NCI-H345 (cell line): ENCODE measurements around the gene HTRA3.

Experiments used
- DNase-seq: peaks from one replicate; lab custom pipeline; 2025; lab: John Stamatoyannopoulos, UW

Gene HTRA3

DNA sequence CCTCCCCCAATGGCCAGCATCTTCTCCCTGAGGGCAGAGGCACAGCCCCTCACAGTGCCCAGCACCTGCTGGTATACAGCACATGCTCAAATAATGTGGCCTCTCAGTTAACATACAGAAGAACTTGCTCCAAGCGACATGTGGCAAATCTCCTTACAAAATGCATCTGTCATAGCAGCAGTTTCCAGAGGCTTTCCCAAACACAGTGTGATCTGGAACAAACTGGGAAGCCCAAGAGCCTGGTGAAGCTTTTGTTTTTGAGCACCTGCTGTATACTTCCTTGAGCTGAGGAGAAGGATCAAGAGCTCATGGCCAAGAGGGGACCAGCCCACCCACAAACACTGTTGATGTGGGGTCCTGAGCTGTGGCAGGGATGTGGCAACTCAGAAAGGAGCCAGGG is 34.8 kb upstream of the HTRA3 start:
- no peak for DNase-seq

DNA sequence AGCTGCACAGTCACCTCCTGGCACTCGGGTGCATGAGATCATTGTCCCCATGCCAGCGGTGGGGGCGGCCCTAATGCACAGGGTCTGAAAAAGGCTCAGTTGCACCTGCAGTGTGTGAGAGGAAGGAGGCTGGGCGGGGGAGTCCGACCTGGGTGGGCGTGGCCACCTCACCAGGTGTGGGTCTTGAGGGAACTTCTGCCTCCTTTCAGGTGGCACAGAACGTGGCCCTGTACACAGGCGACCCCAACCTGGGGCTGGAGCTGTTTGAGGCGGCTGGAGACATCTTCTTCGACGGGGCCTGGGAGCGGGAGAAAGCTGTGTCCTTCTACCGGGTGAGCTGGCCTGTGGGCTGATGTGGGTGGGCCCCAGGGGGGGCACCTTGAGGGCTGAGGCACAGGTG is 34.3 kb upstream of the HTRA3 start:
- peak; percentile 17 for DNase-seq

DNA sequence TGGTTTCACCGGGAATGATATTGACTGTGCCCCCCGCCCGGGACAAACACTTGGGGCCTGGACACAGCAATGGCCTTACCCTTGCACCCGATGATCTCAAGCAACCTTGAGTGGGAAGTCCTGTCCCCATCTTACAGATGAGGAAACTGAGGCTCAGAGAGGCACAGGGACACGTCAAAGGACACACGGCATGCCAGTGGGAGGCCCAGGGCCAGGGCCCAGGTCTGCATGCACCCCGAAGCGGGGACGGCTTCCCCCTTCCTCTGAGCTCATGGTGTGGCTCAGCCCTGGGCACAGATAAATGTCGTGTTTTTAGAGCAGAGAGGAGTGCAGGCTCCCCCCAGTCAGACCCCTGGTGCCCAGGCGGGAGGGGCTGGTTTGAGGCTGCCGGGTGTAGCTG is 33.9 kb upstream of the HTRA3 start:
- no peak for DNase-seq

DNA sequence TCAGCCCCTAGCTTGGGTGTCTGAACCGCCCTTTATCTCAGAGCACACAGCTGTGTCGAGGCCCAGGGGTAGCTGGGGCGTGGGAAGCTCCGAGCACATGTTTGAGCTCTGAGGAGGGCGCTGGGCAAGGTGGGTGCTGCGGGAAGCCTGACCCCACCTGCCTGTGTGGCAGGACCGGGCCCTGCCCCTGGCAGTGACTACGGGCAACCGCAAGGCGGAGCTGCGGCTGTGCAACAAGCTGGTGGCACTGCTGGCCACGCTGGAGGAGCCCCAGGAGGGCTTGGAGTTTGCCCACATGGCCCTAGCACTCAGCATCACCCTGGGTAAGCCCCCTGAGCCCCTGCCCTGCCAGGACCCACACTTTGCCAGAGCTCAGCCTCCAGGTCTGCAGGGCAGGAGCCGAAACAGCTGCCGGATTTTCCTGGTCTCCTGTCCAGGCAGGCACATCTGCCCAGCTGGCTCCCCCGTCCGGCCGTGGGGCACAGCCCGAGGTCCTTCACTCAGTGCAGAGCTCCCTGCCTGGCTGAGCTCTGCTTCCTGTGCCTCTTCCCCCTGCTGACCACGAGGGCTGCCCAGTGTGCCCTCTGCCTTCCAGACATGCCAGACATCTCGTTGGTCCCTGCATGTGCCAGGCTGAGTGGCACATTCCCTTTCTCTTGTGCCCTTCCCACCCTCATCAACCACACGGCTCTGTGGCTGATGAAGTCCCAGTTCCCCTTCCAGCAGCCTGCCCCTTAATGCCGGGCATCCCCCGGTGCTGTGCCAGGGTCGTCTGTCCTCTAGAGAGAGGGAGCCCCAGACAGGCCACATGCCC is 33.2 kb upstream of the HTRA3 start:
- no peak for DNase-seq

DNA sequence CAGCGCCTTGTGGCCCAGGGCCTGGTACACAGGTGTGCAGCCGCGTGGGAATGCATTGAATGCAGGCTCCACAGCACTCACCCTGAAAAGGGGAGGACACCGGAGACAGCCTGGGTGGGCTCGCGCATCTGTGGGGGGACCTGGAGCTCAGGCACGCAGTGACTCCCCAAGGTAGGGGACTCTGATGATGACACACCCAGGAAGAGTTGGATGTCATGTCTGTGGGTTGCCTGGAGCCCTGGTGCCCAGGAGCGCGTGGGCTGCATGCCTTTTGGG is 32.7 kb upstream of the HTRA3 start:
- no peak for DNase-seq

DNA sequence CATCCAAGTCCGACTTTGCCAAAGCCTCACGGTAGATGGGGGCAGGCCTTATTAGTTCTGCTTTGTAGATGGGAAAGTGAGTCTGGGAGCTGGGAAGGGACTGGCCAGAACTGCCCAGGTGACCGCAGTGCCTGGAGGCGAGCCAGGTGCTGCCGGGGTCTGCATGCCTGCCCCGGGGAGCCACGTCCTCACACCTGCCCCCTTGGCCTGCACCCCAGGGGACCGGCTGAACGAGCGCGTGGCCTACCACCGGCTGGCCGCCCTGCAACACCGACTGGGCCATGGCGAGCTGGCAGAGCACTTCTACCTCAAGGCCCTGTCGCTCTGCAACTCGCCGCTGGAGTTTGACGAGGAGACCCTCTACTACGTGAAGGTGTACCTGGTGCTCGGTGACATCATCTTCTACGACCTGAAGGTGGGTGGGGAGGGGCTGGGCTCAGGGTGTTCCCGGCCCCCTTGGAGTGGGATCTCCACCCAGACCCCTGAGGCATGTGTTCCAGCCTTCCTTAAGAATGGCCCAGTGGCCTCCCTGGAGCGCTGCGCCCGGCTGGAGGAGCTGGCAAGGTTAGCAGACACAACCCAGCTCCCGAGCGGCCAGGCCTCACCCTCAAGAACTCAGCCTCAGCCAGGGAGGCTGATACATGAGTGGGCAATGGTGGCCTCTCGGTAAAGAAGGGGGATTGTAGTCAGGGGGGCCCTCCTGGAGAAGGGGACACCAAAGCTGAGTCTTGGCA is 32.1 kb upstream of the HTRA3 start:
- no peak for DNase-seq

DNA sequence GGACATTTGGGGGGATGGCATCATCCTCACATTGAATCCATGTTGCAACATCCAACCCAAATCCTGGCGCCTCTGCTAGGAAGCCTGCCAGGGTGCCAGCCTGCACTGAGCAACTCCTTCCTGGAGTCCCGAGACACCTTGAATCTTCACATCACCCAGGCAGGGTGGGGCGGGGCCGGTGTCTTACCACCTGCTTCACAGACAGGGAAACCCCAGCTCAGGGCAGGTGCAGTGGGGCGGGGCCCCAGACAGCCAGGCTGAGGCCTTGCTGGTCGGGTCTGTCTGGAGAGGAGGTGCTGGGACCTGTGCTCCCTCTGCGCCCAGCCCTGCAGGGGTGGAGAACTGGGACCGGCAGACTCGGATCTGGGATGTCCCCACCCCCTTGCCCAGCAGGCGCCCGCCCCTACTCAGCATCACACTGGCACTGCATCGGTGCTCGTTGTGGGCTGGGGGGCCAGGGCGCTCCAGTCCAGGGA is 31.5 kb upstream of the HTRA3 start:
- no peak for DNase-seq

DNA sequence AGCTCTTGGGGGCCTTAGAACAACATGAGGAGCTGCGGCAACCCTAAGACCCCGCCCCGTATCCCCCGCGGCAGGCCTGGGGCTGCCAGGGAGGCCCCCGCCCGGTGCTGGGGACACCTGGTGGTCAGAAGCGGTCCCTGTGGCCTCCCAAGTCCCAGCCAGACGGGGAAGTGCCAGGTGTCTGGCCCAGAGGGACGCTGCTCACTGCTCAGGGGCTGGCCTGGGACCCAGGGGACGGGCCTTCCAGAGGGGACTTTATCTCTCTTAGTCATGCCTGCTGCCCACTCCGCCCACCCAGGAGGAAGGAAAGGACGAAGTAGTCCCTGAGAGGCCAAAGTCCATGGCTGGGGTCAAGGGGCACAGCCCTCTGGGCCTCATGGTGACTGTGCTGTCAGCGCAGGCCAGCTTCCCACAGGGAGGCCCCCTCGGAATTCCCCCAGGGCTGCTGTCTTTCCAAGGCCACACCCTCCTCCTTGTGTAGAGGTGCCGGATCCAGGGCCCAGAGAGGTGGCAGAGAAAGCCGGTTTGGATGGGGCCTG is 31.0 kb upstream of the HTRA3 start:
- peak; percentile 21 for DNase-seq

DNA sequence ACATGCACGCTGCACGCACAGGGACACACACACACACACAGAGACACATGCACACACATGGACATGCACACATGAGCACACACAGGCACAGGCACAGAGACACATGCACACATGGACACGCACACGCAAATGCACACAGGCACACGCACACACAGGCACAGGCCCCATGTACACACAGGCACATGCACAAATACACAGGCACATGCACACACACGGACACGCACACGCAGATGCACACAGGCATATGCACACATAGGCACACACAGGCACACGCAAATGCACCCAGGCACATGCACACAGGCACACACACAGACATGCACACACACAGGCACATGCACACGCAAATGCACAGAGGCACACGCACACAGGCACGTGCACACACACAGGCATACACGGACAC is 30.3 kb upstream of the HTRA3 start:
- DNase-seq = no peak

DNA sequence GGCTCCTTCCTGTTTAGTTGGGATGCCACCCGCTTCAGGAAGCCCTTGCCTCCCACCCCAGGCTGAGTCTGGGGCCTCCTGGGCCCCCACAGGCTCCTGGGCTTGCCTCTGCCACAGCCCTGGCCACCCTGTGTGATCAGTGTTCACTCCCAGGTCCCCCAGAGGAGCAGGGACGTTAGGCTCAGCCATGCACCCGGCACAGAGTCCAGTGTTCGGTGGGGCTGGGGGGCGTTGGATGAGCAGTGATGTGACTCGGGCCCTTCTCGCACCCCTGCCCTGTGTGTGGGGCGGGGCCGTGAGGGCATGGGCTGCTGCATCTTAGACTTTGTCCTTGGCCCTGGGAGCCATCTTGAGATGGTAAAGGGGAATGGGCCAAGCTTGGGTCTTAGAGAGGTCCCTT is 29.9 kb upstream of the HTRA3 start:
- DNase-seq = no peak

DNA sequence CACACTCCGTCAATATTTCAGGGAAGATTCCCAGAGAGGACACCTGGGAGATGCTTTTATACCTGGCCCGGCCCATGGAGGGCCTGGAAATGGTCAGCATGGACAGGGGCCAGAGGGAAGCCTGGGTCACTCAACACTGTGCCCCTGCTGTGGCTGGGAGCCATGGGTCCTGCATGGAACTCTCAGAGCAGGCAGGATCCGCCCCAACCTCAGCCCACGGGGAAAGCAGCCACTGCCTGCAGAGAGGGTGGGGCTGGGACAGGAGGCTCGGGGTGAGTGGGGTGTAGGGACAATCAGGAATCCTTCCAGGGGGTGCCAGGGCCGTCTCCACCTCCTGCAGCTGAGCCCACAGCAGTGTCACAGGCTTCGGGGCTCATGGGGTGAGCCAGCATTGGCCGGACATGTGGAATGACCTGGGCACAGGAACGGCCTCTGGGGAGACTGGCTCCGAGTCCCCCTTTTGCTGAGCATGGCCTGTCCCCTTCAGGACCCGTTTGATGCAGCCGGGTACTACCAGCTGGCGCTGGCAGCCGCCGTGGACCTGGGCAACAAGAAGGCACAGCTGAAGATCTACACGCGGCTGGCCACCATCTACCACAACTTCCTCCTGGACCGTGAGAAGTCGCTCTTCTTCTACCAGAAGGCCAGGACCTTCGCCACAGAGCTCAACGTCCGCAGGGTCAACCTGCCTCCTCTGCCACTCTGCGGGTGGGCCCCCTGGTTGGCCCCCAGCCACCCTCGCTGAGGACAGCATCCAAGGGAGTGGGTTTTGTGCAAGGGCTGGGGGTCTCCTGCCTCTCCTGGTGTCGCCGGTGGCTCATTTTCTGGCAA is 29.1 kb upstream of the HTRA3 start:
- no peak for DNase-seq

DNA sequence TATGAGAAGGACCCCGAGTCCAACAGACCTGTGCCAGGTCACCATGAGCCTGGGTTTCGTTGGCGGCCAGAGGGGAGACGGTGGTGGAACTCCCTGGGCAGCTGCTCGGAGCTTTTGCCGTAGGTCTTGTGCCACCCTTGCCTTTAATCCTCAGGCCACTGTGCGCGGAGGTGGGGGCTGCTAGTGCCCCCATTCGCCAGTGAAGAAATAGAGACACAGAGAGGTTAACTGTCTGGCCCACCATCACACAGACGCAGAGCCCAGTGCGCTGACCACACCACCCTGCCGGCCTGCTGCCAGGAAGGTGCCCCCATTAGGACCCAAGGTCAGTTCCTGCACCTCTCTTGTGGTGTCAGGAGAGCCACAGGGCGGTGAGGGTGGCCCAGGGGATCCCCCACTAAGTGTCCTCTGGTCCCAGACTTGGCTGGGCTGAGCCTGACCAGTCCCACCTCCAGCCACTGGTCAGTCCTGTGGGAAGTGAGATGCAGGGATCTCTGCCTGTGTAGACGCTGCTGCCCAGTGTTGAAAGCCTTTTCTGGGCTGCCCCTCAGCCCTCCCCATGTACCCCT is 28.3 kb upstream of the HTRA3 start:
- DNase-seq = no peak

DNA sequence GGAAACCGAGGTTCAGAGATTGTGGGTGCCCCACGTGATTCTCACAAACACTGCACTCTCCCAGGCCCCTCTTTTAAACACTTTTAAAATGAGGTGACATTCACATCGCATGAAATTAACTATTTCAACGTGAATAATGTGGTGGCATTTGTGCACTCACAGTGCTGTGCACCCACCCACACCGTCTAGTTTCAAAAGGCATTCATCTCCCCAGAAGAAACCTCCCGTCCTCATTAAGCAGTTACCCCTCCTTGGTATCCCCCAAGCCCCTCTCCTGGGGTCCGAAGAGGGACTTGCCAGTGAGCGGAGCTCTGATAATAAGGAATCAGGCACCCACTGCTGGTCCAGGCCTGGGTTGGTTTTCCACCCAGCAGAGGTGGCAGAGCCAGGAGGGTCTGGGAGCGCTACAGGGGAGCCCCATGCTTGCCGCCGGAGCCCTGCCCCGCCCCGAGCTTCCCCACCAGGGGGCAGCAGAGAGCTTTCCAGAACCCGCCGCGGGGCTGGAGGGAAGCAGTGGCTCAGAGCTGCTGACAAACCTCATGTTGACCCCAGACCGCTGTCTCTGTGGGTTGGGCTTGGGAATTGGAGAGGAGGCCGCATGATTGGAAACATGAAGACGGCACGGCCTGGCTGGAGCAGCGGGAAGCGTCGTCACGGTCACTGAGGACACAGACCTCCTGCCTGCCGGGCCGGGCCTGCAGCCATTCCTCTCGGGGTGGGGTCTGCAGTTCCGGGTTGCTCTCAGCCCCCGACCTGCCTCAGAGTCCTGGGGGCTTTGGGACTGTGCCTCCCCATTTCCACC is 27.5 kb upstream of the HTRA3 start:
- DNase-seq = peak; percentile 51

DNA sequence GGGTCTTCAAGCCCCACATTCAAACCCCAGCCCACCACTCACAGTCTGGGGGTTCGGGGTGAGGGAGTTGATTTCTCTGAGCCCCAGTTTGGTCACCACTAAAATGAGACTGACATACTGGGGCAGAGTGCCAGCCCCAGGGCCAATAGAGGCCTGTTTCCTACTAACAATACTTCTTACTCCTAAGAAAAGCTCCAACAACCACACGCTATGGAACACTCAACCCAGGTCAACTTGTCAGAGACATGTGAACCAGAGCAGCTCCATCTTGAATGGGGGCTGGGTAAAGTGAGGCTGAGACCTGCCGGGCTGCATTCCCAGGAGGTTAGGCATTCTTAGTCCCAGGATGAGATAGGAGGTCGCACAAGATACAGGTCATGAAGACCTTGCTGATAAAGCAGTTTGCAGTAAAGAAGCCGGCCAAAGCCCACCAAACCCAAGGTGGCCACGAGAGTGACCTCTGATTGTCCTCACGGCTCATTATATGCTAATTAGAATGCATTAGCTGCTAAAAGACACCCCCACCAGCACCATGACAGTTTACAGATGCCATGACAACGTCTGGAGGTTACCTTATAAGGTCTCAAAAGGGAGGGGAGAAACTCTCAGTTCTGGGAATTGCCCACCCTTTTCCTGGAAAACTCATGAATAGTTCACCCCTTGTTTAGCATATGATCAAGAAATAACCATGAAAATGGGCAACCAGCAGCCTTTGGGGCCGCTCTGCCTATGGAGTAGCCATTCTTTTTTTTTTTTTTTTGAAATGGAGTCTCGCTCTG is 26.6 kb upstream of the HTRA3 start:
- no peak for DNase-seq

DNA sequence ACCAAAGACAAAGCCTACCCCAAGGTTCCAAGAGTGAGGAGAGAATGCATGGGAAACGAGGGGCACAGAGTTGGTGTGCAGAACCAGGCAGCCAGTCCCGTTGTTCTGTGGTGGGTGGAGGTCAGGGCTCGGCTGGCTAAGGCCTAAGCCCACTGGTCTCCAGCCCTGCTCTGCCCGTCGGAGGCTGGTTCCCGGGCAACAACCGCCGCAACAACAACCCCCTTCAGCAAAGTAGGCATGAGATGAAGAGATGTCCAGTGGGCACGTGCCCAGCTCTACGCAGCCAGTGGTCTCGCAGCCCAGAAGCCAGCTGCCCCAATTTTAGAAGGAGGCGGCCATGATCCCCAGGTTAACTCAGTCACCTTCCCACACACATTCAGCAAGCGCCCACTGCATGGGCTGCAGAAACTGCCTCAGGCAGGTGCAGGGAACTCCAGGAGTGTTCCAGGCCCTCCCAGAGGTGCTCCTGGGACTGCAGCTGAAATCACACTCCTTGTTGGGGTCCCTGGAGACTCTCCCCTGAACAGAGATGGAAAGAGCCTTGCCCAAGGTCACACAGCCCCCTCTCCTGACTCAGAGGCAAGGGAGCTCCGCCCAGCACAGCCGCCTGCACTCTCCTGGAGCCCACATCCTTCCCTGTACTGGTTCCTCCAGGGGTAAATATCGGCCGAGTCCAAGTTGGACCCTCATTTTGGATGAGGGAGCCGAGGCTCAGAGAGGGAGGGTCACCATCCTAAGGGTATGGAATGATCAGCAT is 25.4 kb upstream of the HTRA3 start:
- DNase-seq = no peak

DNA sequence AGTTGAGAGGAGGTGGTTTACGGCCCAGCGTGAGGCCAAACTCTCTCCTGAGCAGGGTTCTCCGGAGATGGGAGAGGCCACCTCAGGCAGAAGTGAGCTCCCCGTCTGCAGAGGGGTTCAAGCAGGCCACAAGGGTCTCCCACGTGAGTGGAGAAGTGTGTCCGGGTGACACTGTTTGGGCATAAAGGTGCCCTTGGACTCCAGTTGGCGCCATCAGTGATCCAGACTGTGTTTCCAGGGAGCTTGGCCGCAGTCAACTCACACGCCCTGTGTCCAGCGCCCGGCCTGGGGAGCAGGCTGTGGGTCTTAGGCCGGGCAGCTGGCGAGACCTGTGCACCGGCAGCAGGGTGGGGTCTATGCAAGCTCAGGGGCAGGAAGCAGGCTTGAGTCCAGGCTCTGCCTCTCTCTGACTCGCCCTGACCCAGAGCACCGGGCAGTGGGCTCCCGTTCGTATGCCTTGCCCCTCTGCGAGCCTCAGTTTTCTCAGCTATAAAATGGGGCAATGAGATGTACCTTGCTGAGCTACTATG is 24.6 kb upstream of the HTRA3 start:
- no peak for DNase-seq

DNA sequence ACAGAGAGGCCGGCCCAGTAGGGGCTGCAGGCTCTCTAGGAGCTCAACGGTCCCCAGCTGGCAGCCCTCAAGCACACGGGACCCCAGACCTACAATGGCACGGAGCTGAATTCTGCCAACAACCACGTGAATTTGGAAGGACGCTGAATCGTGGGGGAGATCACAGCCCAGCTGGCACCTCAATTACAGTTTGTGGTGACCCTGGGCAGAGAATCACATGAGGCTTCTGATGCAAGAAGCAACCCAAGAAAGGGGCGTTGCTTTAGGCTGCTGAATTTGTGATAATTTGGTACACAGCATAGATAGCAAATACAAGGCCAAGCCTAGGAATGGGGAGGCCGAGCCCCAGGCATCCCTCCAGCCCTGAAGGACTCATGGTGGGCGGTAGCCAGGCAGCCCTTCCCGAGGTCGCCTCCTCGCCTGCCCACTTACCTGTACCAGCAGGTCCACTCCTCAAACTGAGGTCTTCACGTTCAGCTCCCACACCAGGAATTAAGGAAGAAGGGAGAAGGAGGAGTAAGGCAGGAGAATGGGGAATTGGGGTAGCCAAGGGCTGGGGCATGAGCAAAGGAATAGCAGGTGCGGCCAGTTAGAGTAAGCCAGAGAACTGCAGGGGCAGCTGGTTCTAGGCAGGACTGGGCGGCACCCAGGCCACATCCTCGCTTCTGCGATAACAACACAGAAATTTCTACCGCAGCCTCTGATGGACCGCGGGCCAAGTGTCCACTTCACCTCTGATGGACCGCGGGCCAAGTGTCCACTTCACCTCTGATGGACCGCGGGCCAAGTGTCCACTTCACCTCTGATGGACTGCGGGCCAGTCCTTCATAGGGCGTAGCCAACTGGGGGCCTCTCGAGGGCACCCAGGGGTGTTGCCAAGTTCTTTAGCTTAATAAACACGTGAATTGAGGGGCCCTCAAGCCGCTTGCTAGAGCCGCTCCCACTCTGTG is 23.4 kb upstream of the HTRA3 start:
- no peak for DNase-seq
